ENCODE results near the gene ZSWIM9. TPM values are rescaled to one million over a fixed set of nuclear protein-coding genes. Genes with fewer than 3 reads are reported as not detected.

Gene ZSWIM9
- total RNA-seq, 1 donor from 2014 or later, result 8.8 TPM

DNA sequence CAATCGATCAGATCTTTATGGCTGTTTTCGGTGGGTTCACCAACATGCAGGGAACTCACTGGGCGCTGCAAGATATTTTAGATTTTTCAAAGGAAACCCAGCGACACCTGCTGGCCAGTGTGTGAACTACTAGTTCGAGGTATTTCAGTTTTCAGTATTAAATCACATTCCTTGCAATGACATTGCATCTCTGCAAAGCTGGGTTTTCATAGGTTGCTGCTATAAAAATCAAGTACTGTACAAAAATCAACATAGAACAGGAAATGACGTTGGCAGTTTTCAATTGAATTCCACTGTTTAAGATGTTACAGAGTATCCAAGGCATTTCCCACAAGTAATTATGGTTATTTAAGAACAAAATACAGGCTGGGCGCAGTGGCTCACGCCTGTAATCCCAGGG is 17.9 kb upstream of the ZSWIM9 start:
- Mint-ChIP-seq H3K4me3 (ENCODE audit: unreplicated experiment) (no peak overlapping the region), H3K4me1 (ENCODE audit: unreplicated experiment) (peaks cover 4% of the 10 kb centered on the region), H3K27me3 (ENCODE audit: unreplicated experiment) (peaks cover 3% of the 10 kb centered on the region), H3K9me3 (ENCODE audit: unreplicated experiment) (no peaks in the 10 kb centered on the region), H3K27ac (ENCODE audit: unreplicated experiment) (no peak overlapping the region), H3K36me3 (ENCODE audit: low read depth, unreplicated experiment) (peaks cover 3% of the 10 kb centered on the region)
- DNase-seq (ENCODE audit: low spot score), result peak; percentile 65
- TF ChIP-seq, protein P1, sequence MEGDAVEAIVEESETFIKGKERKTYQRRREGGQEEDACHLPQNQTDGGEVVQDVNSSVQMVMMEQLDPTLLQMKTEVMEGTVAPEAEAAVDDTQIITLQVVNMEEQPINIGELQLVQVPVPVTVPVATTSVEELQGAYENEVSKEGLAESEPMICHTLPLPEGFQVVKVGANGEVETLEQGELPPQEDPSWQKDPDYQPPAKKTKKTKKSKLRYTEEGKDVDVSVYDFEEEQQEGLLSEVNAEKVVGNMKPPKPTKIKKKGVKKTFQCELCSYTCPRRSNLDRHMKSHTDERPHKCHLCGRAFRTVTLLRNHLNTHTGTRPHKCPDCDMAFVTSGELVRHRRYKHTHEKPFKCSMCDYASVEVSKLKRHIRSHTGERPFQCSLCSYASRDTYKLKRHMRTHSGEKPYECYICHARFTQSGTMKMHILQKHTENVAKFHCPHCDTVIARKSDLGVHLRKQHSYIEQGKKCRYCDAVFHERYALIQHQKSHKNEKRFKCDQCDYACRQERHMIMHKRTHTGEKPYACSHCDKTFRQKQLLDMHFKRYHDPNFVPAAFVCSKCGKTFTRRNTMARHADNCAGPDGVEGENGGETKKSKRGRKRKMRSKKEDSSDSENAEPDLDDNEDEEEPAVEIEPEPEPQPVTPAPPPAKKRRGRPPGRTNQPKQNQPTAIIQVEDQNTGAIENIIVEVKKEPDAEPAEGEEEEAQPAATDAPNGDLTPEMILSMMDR (IDR thresholded peaks at IDR 0.05; ENCODE audit: unreplicated experiment), result peak; percentile 99

DNA sequence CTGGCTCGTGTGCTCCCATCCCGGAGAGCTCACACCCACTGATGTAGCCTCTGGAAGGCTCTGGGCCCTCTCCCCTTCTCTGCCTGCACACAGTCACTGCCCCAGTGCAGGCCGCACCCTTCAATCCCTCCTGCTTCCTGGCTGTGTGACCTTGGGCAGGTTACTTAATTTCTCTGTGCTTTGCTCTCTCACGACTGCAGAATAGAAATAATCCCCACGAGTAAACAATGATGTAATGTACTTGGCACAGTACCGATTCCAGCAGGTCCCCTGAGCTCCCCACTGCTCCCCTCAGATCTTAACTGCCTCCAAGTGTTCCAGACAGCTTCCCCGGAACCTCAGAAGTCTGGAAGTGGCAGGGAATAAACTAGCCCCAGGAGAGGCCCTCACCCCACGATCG is 16.5 kb upstream of the ZSWIM9 start:
- peaks cover 17% of the 10 kb centered on the region for H3K36me3 Mint-ChIP-seq (ENCODE audit: low read depth, unreplicated experiment)
- H3K4me1 Mint-ChIP-seq (ENCODE audit: unreplicated experiment), result peaks cover 4% of the 10 kb centered on the region
- TF ChIP-seq, protein P1 (IDR thresholded peaks at IDR 0.05; ENCODE audit: unreplicated experiment), result no peak
- H3K27me3 Mint-ChIP-seq (ENCODE audit: unreplicated experiment), result peaks cover 3% of the 10 kb centered on the region
- H3K27ac Mint-ChIP-seq (ENCODE audit: unreplicated experiment), result no peak overlapping the region
- H3K9me3 Mint-ChIP-seq (ENCODE audit: unreplicated experiment), result no peaks in the 10 kb centered on the region
- H3K4me3 Mint-ChIP-seq (ENCODE audit: unreplicated experiment), result peak overlapping the region; percentile 71
- no peak for DNase-seq (ENCODE audit: low spot score)

DNA sequence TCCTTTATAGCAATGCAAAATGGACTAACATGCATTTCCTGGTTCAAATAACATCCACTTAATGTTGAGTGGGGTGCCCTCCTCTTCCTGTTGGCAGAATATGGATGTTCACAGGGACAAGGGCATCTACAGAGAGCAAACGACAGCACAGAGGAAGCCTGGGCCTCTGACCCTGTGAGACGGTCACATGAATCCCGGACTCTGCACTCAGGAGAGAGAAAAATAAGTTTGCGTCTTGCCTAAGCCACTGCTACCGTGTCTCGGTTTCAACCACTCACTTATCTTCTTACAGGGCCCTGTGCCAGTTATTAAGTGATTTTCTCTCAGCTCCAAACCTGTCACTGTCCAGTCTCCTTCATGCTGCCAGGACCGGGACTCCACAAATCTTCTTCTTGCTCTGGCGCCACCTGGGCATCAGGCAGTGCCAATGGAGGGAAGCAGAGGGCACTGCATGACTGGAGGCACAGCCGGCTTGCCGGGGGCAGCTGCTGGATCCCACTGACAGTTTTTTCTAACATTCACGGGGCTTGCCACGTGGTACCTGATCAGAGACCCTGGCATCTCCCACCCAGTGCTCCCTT is 12.2 kb upstream of the ZSWIM9 start:
- DNase-seq (ENCODE audit: low spot score), result no peak
- peaks cover 3% of the 10 kb centered on the region for H3K27me3 Mint-ChIP-seq (ENCODE audit: unreplicated experiment)
- no peak overlapping the region for H3K4me3 Mint-ChIP-seq (ENCODE audit: unreplicated experiment)
- TF ChIP-seq, protein P1 (IDR thresholded peaks at IDR 0.05; ENCODE audit: unreplicated experiment), result no peak
- peaks cover 4% of the 10 kb centered on the region for H3K4me1 Mint-ChIP-seq (ENCODE audit: unreplicated experiment)
- no peak overlapping the region for H3K27ac Mint-ChIP-seq (ENCODE audit: unreplicated experiment)
- H3K36me3 Mint-ChIP-seq (ENCODE audit: low read depth, unreplicated experiment), result peaks cover 27% of the 10 kb centered on the region
- H3K9me3 Mint-ChIP-seq (ENCODE audit: unreplicated experiment), result no peaks in the 10 kb centered on the region

DNA sequence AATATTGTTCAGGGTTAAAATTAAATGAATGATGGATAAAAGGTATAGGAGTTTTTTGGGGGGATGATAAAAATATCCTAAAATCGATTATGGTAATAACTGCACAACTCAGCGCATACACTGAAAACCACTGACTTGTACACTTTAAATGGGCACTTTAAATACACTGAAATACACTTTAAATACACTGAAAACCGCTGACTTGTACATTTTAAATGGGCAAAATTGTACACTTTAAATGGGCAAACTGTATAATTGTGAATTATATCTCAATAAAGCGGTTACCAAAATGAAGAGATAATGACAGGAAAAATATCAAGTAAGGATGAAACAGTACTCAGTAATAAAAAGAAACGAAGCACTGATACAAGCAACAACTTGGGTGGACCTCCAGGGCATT is 1.8 kb upstream of the ZSWIM9 start:
- Mint-ChIP-seq H3K36me3 (ENCODE audit: low read depth, unreplicated experiment) (peaks cover 13% of the 10 kb centered on the region), H3K4me1 (ENCODE audit: unreplicated experiment) (peaks cover 8% of the 10 kb centered on the region), H3K27ac (ENCODE audit: unreplicated experiment) (peak overlapping the region; percentile 16), H3K4me3 (ENCODE audit: unreplicated experiment) (peak overlapping the region; percentile 95), H3K27me3 (ENCODE audit: unreplicated experiment) (peaks cover 6% of the 10 kb centered on the region), H3K9me3 (ENCODE audit: unreplicated experiment) (no peaks in the 10 kb centered on the region)
- no peak for DNase-seq (ENCODE audit: low spot score)
- TF ChIP-seq, protein P1 (IDR thresholded peaks at IDR 0.05; ENCODE audit: unreplicated experiment), result no peak

DNA sequence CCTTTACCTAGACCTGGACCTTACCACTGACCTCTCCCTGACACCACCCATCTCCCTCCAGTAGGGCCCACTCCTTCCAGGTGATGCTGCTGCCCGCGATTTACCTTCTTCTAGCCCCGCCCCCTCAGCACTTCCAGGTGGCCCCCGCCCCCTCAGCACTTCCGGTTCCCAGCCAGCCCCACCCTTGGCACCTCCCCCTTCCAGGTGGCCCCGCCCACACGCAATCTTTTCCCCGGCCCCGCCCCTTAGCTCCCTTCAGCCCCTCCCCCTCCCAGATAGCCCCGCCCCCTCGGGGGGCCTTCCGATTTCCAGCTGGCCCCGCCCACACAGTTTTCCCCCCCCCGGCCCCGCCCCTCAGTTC is 922 bp upstream of the ZSWIM9 start:
- TF ChIP-seq, protein P1 (IDR thresholded peaks at IDR 0.05; ENCODE audit: unreplicated experiment), result no peak
- Mint-ChIP-seq H3K27ac (ENCODE audit: unreplicated experiment) (no peak overlapping the region), H3K9me3 (ENCODE audit: unreplicated experiment) (no peaks in the 10 kb centered on the region), H3K27me3 (ENCODE audit: unreplicated experiment) (peaks cover 6% of the 10 kb centered on the region), H3K36me3 (ENCODE audit: low read depth, unreplicated experiment) (peaks cover 17% of the 10 kb centered on the region), H3K4me3 (ENCODE audit: unreplicated experiment) (peak overlapping the region; percentile 95), H3K4me1 (ENCODE audit: unreplicated experiment) (peaks cover 8% of the 10 kb centered on the region)
- DNase-seq (ENCODE audit: low spot score), result peak; percentile 83

All from endothelial cell (in vitro differentiated cells).